Measurements from ENCODE around the gene EXOC3L1. TPM values are rescaled to one million over a fixed set of nuclear protein-coding genes. Genes with fewer than 3 reads are reported as not detected.
A peak's percentile ranks its signal among the peaks of the same experiment; 100 is the strongest.

Gene EXOC3L1
- total and polyA plus RNA-seq, 4 donors, result 9.7 to 16.5 (median 12.0) TPM

DNA sequence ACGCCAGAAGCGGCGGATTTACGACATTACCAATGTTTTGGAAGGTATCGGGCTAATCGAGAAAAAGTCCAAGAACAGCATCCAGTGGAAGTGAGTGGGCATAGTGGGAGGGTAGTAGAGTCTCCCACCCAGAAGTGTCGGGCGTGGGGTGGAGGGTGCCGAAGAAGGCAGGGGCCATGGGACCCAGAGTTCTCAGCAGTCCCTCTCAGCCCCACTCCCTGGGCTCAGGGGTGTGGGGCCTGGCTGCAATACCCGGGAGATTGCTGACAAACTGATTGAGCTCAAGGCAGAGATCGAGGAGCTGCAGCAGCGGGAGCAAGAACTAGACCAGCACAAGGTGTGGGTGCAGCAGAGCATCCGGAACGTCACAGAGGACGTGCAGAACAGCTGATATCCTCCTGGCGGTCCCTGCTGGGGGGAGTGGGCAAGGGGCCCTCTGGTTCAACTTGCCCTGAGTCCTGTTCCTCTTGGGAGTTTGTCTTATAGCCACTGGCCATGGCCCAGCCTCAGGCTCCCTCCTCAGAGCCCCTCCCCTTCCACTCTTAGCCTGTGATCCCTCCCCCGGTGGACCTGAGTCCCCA lies 2.9 kb upstream of the EXOC3L1 start:
- TF ChIP-seq, protein P1, sequence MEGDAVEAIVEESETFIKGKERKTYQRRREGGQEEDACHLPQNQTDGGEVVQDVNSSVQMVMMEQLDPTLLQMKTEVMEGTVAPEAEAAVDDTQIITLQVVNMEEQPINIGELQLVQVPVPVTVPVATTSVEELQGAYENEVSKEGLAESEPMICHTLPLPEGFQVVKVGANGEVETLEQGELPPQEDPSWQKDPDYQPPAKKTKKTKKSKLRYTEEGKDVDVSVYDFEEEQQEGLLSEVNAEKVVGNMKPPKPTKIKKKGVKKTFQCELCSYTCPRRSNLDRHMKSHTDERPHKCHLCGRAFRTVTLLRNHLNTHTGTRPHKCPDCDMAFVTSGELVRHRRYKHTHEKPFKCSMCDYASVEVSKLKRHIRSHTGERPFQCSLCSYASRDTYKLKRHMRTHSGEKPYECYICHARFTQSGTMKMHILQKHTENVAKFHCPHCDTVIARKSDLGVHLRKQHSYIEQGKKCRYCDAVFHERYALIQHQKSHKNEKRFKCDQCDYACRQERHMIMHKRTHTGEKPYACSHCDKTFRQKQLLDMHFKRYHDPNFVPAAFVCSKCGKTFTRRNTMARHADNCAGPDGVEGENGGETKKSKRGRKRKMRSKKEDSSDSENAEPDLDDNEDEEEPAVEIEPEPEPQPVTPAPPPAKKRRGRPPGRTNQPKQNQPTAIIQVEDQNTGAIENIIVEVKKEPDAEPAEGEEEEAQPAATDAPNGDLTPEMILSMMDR (IDR thresholded peaks at IDR 0.05; ENCODE audit: control extremely low read depth, extremely low read depth), result no peak
- Histone ChIP-seq H3K27me3 (ENCODE audit: control insufficient read depth in 3 of 3, insufficient read depth in 3 of 3, low read length in 2 of 3) (no peaks in the 10 kb centered on the region), H3K9me3 (ENCODE audit: control insufficient read depth in 4 of 4, insufficient read depth in 3 of 4, low read length in 3 of 4) (no peaks in the 10 kb centered on the region), H3K9ac (ENCODE audit: insufficient read depth in 1 of 2, low read length in 2 of 2) (peak overlapping the region; percentile 40 to 61), H3K27ac (ENCODE audit: low read depth in 1 of 2, low read length in 1 of 2) (peak overlapping the region; percentile 39 to 82), H3K4me1 (ENCODE audit: control insufficient read depth in 5 of 5, insufficient read depth in 5 of 5, low read length in 5 of 5) (peaks cover 8 to 23% (median 17%) of the 10 kb centered on the region in 5 donors), H3K36me3 (ENCODE audit: control insufficient read depth in 4 of 4, insufficient read depth in 4 of 4, low read length in 4 of 4) (peaks cover 19 to 39% (median 27%) of the 10 kb centered on the region in 4 donors), H3K4me3 (peak overlapping the region; percentile 98)
- 25 to 29% methylated on average over 17 of the region's 17 CpGs for WGBS, 2 donors
- no peak for ATAC-seq (ENCODE audit: insufficient read depth, low FRiP score)
- no peak for DNase-seq

DNA sequence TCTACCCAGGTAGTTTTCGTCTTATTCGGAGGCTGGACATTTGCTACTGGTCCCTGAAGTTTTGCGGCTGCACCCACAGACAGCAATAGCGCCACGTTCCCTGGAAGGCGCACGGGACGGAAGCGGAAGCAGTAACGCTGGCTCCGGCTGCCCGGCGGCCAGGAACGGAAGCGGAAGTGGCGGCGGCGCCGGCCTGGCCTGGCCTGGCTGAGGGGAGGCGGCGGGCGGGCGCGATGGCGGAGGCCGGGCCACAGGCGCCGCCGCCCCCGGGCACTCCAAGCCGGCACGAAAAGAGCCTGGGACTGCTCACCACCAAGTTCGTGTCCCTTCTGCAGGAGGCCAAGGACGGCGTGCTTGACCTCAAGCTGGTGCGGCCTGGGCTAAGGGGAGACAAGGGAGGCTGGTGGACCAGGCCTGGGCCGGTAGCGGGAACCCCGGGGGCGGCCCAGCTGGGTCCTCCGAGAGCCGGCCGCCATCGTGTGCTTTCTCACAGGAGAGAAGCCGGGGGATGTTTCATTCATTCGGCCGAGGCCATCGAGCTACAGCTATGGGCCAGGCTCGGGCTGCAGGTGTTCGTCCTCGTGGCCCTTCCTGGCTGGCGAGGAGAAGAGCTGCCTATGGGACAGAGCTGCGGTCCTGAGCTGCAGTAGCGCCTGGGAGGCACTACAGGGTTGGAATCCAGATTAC lies 2.2 kb upstream of the EXOC3L1 start, which contains the start of gene E2F4:
E2F4 (plus strand) TSS at position 161 of the 687 bp plus-strand sequence; CDS start at position 234, 73 bp downstream.
- Histone ChIP-seq H3K4me3 (peak within 1 kb of the TSS; percentile 98), H3K4me1 (ENCODE audit: control insufficient read depth in 5 of 5, insufficient read depth in 5 of 5, low read length in 5 of 5) (peaks cover 8 to 23% (median 11%) of the 10 kb centered on the region in 5 donors), H3K9ac (ENCODE audit: insufficient read depth in 1 of 2, low read length in 2 of 2) (peak within 1 kb of the TSS; percentile 40 to 61), H3K27ac (ENCODE audit: low read depth in 1 of 2, low read length in 1 of 2) (peak within 1 kb of the TSS; percentile 39 to 82), H3K9me3 (ENCODE audit: control insufficient read depth in 4 of 4, insufficient read depth in 3 of 4, low read length in 3 of 4) (no peaks in the 10 kb centered on the region), H3K36me3 (ENCODE audit: control insufficient read depth in 4 of 4, insufficient read depth in 4 of 4, low read length in 4 of 4) (peaks cover 18 to 32% (median 23%) of the 10 kb centered on the region in 4 donors), H3K27me3 (ENCODE audit: control insufficient read depth in 3 of 3, insufficient read depth in 3 of 3, low read length in 2 of 3) (no peaks in the 10 kb centered on the region)
- TF ChIP-seq, protein P1 (IDR thresholded peaks at IDR 0.05; ENCODE audit: control extremely low read depth, extremely low read depth), result peak; percentile 34
- ATAC-seq (ENCODE audit: insufficient read depth, low FRiP score) (peak; percentile 98), DNase-seq (peak; percentile 88 to 95 (median 91))
- WGBS, 2 donors, result 0 to 1% methylated on average over 43 to 54 of the region's 54 CpGs

- peaks cover 12 to 26% (median 18%) of the 10 kb centered on the region in 4 donors for H3K36me3 ChIP-seq (ENCODE audit: control insufficient read depth in 4 of 4, insufficient read depth in 4 of 4, low read length in 4 of 4)
- H3K9me3 ChIP-seq (ENCODE audit: control insufficient read depth in 4 of 4, insufficient read depth in 3 of 4, low read length in 3 of 4), result no peaks in the 10 kb centered on the region
- DNase-seq, result no peak
- no peak overlapping the region for H3K9ac ChIP-seq (ENCODE audit: insufficient read depth in 1 of 2, low read length in 2 of 2)
- H3K27ac ChIP-seq (ENCODE audit: low read depth in 1 of 2, low read length in 1 of 2), result no peak overlapping the region
- H3K4me3 ChIP-seq, result peak overlapping the region; percentile 26
- no peaks in the 10 kb centered on the region for H3K27me3 ChIP-seq (ENCODE audit: control insufficient read depth in 3 of 3, insufficient read depth in 3 of 3, low read length in 2 of 3)
- WGBS, 2 donors, result 18 to 24% methylated on average over 9 of the region's 9 CpGs
- TF ChIP-seq, protein P1 (IDR thresholded peaks at IDR 0.05; ENCODE audit: control extremely low read depth, extremely low read depth), result no peak
- ATAC-seq (ENCODE audit: insufficient read depth, low FRiP score), result no peak
- H3K4me1 ChIP-seq (ENCODE audit: control insufficient read depth in 5 of 5, insufficient read depth in 5 of 5, low read length in 5 of 5), result peaks cover 8 to 23% (median 11%) of the 10 kb centered on the region in 5 donors
Observed at GRCh38 chr16:67191411-67191994, 1.6 kb upstream of the EXOC3L1 start.

All from lung (tissue), 12 donors.